BJ (cell line): Measurements from ENCODE around the gene TRPV4. TPM values are rescaled to one million over a fixed set of nuclear protein-coding genes. Genes with fewer than 3 reads are reported as not detected.

Source experiments
- CTCF ChIA-PET: fragments of 350-600 bp; formaldehyde crosslinking; extraction: SDS; loops from one replicate; lab custom pipeline; 2021; ENCODE audit warnings: antibody characterized with exemption, inconsistent platforms; lab: Yijun Ruan, JAX
- POLR2A ChIA-PET: fragments of 300-600 bp; sonication (Branson Sonifier 250); formaldehyde crosslinking; extraction: SDS; loops from one replicate; lab custom pipeline; 2021; ENCODE audit warnings: antibody characterized with exemption; lab: Charles Lee
- DNase-seq: peaks from one replicate; pipeline ENCODE4 v3.0.0-alpha.2; 2011; ENCODE audit warnings: low read depth
- H3K27me3 ChIP-seq: 2 replicates; pipeline ENCODE4 v1.6.0; 2011; ENCODE audit warnings: low read length; ENCODE audit not compliant: control insufficient read depth, insufficient read depth
- H3K36me3 ChIP-seq: 2 replicates; pipeline ENCODE4 v1.5.1; 2011; ENCODE audit warnings: low read length; ENCODE audit not compliant: control insufficient read depth, insufficient read depth
- H3K4me3 ChIP-seq: 2 replicates; pipeline ENCODE4 v1.5.1; 2011; ENCODE audit warnings: low read depth, mild to moderate bottlenecking, control low read depth, low read length
- polyA plus RNA-seq: library from polyadenylated mRNA; depleted of rRNA; stranded (reverse); fragments of >200 nt; gene quantifications from 2 replicates; pipeline ENCODE4 v1.2.3, GENCODE V29; 2011
- TF ChIP-seq, protein P1 (sequence below): IDR thresholded peaks from 2 replicates; pipeline ENCODE4 v1.5.1; 2011; ENCODE audit warnings: low read depth, mild to moderate bottlenecking, control low read depth, inconsistent platforms, low read length, moderate library complexity; ENCODE audit not compliant: insufficient read depth

TRPV4 gene
- polyA plus RNA-seq, 1 experiment, result 13.4 TPM

DNA sequence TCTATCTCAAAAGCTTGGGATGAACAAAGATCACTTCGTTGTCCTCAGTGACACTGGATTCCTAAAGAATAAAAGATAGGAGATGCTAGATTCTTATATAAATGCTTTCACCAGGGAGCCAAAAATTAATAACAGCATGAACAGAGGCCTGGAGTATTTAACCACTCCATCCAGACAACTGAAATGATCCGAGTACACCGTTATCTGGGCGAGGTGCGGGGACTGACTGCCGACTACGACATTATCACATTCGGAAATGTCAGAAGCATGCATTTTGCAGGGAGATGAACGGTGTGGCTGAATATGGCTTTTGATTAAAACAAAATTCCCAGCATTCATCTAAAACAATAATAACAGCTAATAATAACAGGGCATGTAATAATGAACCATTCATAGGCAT lies 56.6 kb downstream of the TRPV4 start:
- no peak for DNase-seq
- POLR2A ChIA-PET, result no interaction called here
- CTCF ChIA-PET, result interaction anchor here (0.9 to 12.5 kb wide), 6 partner anchors 9 to 349 kb away, joined by 3 to 200 read pairs (median 4); no protein-coding TSS in a partner anchor
- TF ChIP-seq, protein P1, sequence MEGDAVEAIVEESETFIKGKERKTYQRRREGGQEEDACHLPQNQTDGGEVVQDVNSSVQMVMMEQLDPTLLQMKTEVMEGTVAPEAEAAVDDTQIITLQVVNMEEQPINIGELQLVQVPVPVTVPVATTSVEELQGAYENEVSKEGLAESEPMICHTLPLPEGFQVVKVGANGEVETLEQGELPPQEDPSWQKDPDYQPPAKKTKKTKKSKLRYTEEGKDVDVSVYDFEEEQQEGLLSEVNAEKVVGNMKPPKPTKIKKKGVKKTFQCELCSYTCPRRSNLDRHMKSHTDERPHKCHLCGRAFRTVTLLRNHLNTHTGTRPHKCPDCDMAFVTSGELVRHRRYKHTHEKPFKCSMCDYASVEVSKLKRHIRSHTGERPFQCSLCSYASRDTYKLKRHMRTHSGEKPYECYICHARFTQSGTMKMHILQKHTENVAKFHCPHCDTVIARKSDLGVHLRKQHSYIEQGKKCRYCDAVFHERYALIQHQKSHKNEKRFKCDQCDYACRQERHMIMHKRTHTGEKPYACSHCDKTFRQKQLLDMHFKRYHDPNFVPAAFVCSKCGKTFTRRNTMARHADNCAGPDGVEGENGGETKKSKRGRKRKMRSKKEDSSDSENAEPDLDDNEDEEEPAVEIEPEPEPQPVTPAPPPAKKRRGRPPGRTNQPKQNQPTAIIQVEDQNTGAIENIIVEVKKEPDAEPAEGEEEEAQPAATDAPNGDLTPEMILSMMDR, result no peak
- Histone ChIP-seq H3K27me3 (peaks cover 4% of the 10 kb centered on the region), H3K36me3 (no peaks in the 10 kb centered on the region), H3K4me3 (no peak overlapping the region)

GRCh38 chr12:109775172-109775881 lies 57.9 kb downstream of the TRPV4 start:
- no peak overlapping the region for H3K4me3 ChIP-seq
- peaks cover 4% of the 10 kb centered on the region for H3K27me3 ChIP-seq
- no peaks in the 10 kb centered on the region for H3K36me3 ChIP-seq
- CTCF ChIA-PET, result interaction anchor here (0.6 to 12.5 kb wide), 19 partner anchors 9 to 1983 kb away, joined by 3 to 200 read pairs (median 4); partner anchors contain the start of genes MMAB and MVK
- DNase-seq, result no peak
- POLR2A ChIA-PET, result interaction anchor here (1.3 kb wide), 1 partner anchor 177 kb away, joined by 4 read pairs; no protein-coding TSS in a partner anchor
- TF ChIP-seq, protein P1, result peak; percentile 93

GRCh38 chr12:109773384-109774011 lies 59.7 kb downstream of the TRPV4 start:
- DNase-seq, result no peak
- CTCF ChIA-PET, result interaction anchor here (0.9 to 12.5 kb wide), 7 partner anchors 10 to 255 kb away, joined by 3 to 200 read pairs (median 10); partner anchors contain the start of genes MMAB and MVK
- TF ChIP-seq, protein P1, result no peak
- H3K27me3 ChIP-seq, result peaks cover 4% of the 10 kb centered on the region
- POLR2A ChIA-PET, result no interaction called here
- H3K36me3 ChIP-seq, result no peaks in the 10 kb centered on the region
- H3K4me3 ChIP-seq, result no peak overlapping the region

- POLR2A ChIA-PET, result no interaction called here
- DNase-seq, result no peak
- H3K4me3 ChIP-seq, result no peak overlapping the region
- CTCF ChIA-PET, result interaction anchor here (0.6 to 12.5 kb wide), 7 partner anchors 17 to 254 kb away, joined by 3 to 200 read pairs (median 3); partner anchors contain the start of genes MMAB and MVK
- peaks cover 4% of the 10 kb centered on the region for H3K27me3 ChIP-seq
- TF ChIP-seq, protein P1, result no peak
- no peaks in the 10 kb centered on the region for H3K36me3 ChIP-seq
Observed at GRCh38 chr12:109772622-109773321, 60.4 kb downstream of the TRPV4 start.
